ENCODE data around the gene MSI2. TPM values are rescaled to one million over a fixed set of nuclear protein-coding genes. Genes with fewer than 3 reads are reported as not detected.

MSI2 gene
- total RNA-seq, 2 donors from 2014 or later = 88.3 to 114 TPM

DNA sequence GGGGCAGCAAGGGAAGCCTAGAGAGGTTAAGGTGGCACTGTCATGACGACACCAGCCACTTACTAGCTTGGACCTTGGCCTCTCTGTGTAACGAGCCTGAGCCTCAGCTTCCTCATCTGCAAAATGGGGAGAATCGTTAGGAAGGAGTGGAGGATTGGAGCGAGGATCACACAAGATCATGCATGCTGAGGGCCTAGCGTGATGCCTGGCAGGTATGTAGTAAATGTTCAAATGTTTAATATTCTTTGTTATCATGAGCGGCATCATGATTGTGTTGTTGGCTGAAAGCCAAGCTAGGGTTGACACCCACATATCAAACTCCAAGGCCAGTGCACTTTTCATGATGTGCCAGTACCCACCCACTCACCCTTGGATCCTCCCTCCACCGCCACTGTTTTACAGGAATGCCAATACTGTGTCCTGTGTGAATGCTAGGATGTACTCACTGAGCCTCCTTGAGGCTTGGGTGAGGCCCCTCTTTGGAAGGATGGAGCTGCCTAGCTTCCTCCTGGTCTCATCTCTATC lies 192.5 kb downstream of the MSI2 start:
- Histone ChIP-seq H3K27me3 (ENCODE audit: control insufficient read depth, insufficient read depth, low read length, poor library complexity, severe bottlenecking) (no peaks in the 10 kb centered on the region), H3K36me3 (ENCODE audit: control insufficient read depth, insufficient read depth, low read length) (no peaks in the 10 kb centered on the region), H3K4me3 (ENCODE audit: low read length) (no peak overlapping the region), H3K27ac (ENCODE audit: low read depth, low read length) (no peak overlapping the region), H3K9ac (ENCODE audit: extremely low read depth, low read length, poor library complexity, severe bottlenecking) (no peak overlapping the region), H3K4me1 (ENCODE audit: control insufficient read depth, insufficient read depth, low read length) (peaks cover 10% of the 10 kb centered on the region), H3K9me3 (ENCODE audit: control insufficient read depth, low read length) (no peaks in the 10 kb centered on the region)
- Mint-ChIP-seq H3K9me3 (no peaks in the 10 kb centered on the region), H3K36me3 (ENCODE audit: low read depth) (peaks cover 13% of the 10 kb centered on the region), H3K4me3 (no peak overlapping the region), H3K27ac (no peak overlapping the region), H3K4me1 (peaks cover 22% of the 10 kb centered on the region), H3K27me3 (ENCODE audit: insufficient read depth) (no peaks in the 10 kb centered on the region)
- TF ChIP-seq, protein P1, sequence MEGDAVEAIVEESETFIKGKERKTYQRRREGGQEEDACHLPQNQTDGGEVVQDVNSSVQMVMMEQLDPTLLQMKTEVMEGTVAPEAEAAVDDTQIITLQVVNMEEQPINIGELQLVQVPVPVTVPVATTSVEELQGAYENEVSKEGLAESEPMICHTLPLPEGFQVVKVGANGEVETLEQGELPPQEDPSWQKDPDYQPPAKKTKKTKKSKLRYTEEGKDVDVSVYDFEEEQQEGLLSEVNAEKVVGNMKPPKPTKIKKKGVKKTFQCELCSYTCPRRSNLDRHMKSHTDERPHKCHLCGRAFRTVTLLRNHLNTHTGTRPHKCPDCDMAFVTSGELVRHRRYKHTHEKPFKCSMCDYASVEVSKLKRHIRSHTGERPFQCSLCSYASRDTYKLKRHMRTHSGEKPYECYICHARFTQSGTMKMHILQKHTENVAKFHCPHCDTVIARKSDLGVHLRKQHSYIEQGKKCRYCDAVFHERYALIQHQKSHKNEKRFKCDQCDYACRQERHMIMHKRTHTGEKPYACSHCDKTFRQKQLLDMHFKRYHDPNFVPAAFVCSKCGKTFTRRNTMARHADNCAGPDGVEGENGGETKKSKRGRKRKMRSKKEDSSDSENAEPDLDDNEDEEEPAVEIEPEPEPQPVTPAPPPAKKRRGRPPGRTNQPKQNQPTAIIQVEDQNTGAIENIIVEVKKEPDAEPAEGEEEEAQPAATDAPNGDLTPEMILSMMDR (conservative IDR thresholded peaks at IDR 0.05) = no peak
- WGBS, 2 experiments (ENCODE audit: insufficient coverage in 1 of 2, insufficient read length in 1 of 2) = 94 to 98% methylated on average over 7 of the region's 7 CpGs
- DNase-seq = no peak

DNA sequence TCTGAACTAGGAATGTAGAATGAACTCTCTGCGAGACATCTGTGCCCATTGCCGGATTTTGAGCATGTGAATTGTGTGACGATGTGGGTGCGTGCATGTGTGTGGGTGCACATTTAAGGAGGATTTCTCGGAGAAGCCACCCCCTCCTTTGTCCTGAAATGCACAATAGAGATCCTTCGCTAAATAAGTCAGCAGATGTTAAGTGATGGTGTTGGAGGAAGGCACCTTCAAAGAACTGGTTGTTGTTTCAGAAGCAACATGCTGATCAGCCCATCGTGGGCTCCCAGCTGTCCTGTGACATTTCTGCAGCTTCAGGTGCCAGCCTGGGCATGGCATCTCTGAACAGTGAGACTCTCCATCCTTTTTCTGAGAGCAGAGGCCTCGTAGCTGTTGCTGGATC lies 194.9 kb downstream of the MSI2 start:
- Histone ChIP-seq H3K36me3 (ENCODE audit: control insufficient read depth, insufficient read depth, low read length) (no peaks in the 10 kb centered on the region), H3K9me3 (ENCODE audit: control insufficient read depth, low read length) (no peaks in the 10 kb centered on the region), H3K4me1 (ENCODE audit: control insufficient read depth, insufficient read depth, low read length) (no peaks in the 10 kb centered on the region), H3K27ac (ENCODE audit: low read depth, low read length) (no peak overlapping the region), H3K9ac (ENCODE audit: extremely low read depth, low read length, poor library complexity, severe bottlenecking) (no peak overlapping the region), H3K4me3 (ENCODE audit: low read length) (no peak overlapping the region), H3K27me3 (ENCODE audit: control insufficient read depth, insufficient read depth, low read length, poor library complexity, severe bottlenecking) (no peaks in the 10 kb centered on the region)
- Mint-ChIP-seq H3K9me3 (no peaks in the 10 kb centered on the region), H3K4me1 (no peaks in the 10 kb centered on the region), H3K36me3 (ENCODE audit: low read depth) (peaks cover 17% of the 10 kb centered on the region), H3K27me3 (ENCODE audit: insufficient read depth) (no peaks in the 10 kb centered on the region), H3K4me3 (no peak overlapping the region), H3K27ac (no peak overlapping the region)
- no peak for DNase-seq
- TF ChIP-seq, protein P1 (conservative IDR thresholded peaks at IDR 0.05) = no peak
- 90 to 92% methylated on average over 5 to 8 of the region's 8 CpGs for WGBS, 2 experiments (ENCODE audit: insufficient coverage in 1 of 2, insufficient read length in 1 of 2)

DNA sequence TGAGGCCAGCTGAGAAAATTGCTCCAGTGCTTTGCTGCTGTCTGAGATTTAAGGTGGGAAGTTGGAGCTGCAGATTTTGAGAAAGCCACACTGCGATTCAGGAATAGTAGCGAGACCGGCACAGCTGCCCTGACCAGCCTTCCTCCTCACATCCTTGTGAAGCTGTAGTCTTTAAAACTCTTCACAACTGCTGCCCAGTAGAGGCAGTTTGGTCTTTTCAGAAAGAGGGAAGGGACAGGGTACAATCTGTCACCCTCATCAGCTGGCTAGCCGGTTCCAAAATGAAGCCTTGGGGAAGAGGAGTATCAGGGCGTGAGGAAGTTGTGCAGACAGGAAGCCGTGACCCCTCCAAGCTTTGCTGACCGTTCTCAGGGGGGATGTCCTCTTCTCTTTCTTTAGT lies 195.3 kb downstream of the MSI2 start:
- Histone ChIP-seq H3K27me3 (ENCODE audit: control insufficient read depth, insufficient read depth, low read length, poor library complexity, severe bottlenecking) (no peaks in the 10 kb centered on the region), H3K36me3 (ENCODE audit: control insufficient read depth, insufficient read depth, low read length) (no peaks in the 10 kb centered on the region), H3K4me1 (ENCODE audit: control insufficient read depth, insufficient read depth, low read length) (no peaks in the 10 kb centered on the region), H3K4me3 (ENCODE audit: low read length) (no peak overlapping the region), H3K9ac (ENCODE audit: extremely low read depth, low read length, poor library complexity, severe bottlenecking) (no peak overlapping the region), H3K9me3 (ENCODE audit: control insufficient read depth, low read length) (no peaks in the 10 kb centered on the region), H3K27ac (ENCODE audit: low read depth, low read length) (no peak overlapping the region)
- WGBS, 2 experiments (ENCODE audit: insufficient coverage in 1 of 2, insufficient read length in 1 of 2) = 96 to 100% methylated on average over 1 to 7 of the region's 7 CpGs
- peaks cover 19% of the 10 kb centered on the region for H3K36me3 Mint-ChIP-seq (ENCODE audit: low read depth)
- H3K9me3 Mint-ChIP-seq = no peaks in the 10 kb centered on the region
- no peak for DNase-seq
- H3K4me1 Mint-ChIP-seq = no peaks in the 10 kb centered on the region
- no peaks in the 10 kb centered on the region for H3K27me3 Mint-ChIP-seq (ENCODE audit: insufficient read depth)
- no peak overlapping the region for H3K4me3 Mint-ChIP-seq
- H3K27ac Mint-ChIP-seq = no peak overlapping the region
- TF ChIP-seq, protein P1 (conservative IDR thresholded peaks at IDR 0.05) = no peak

All from endodermal cell (in vitro differentiated cells).